Ishikawa (cell line): ENCODE measurements around the gene PHLDB2.

Experiments
- CEBPB ChIP-seq: IDR thresholded peaks from 2 replicates; pipeline ENCODE4 v1.6.1; 2012
- CREB1 ChIP-seq: IDR thresholded peaks from 2 replicates; pipeline ENCODE4 v1.6.1; 2012; ENCODE audit warnings: low read depth
- EGR1 ChIP-seq: IDR thresholded peaks from 2 replicates; pipeline ENCODE4 v1.6.1; 2012
- EP300 ChIP-seq: IDR thresholded peaks from 2 replicates; pipeline ENCODE4 v1.6.1; 2012; ENCODE audit warnings: borderline replicate concordance
- FOXM1 ChIP-seq: IDR thresholded peaks from 2 replicates; pipeline ENCODE4 v1.6.1; 2012; ENCODE audit warnings: low read depth, borderline replicate concordance
- MAX ChIP-seq: IDR thresholded peaks from 2 replicates; pipeline ENCODE4 v1.6.1; 2012
- NFIC ChIP-seq: IDR thresholded peaks from 2 replicates; pipeline ENCODE4 v1.6.1; 2012
- RAD21 ChIP-seq: IDR thresholded peaks from 2 replicates; pipeline ENCODE4 v1.6.1; 2012; ENCODE audit warnings: low read depth
- REST ChIP-seq: IDR thresholded peaks from 2 replicates; pipeline ENCODE4 v1.6.1; 2012; ENCODE audit warnings: low read depth, mild to moderate bottlenecking
- TAF1 ChIP-seq: IDR thresholded peaks from 2 replicates; pipeline ENCODE4 v1.6.1; 2012; ENCODE audit warnings: low read depth, mild to moderate bottlenecking
- TCF12 ChIP-seq: IDR thresholded peaks from 2 replicates; pipeline ENCODE4 v1.6.1; 2012; ENCODE audit warnings: low read depth
- TEAD4 ChIP-seq: IDR thresholded peaks from 2 replicates; pipeline ENCODE4 v1.6.1; 2012
- USF1 ChIP-seq: IDR thresholded peaks from 2 replicates; pipeline ENCODE4 v1.6.1; 2012
- YY1 ChIP-seq: IDR thresholded peaks from 2 replicates; pipeline ENCODE4 v1.6.1; 2012; ENCODE audit warnings: low read depth
- ZBTB7A ChIP-seq: IDR thresholded peaks from 2 replicates; pipeline ENCODE4 v1.6.1; 2012; ENCODE audit warnings: low read depth

The PHLDB2 gene

GRCh38 chr3:111921181-111921580 lies 62.1 kb downstream of the PHLDB2 start:
- TF ChIP-seq CEBPB, result no peak
- no peak for TF ChIP-seq NFIC
- no peak for TF ChIP-seq REST
- no peak for TF ChIP-seq CREB1
- TF ChIP-seq EGR1, result no peak
- no peak for TF ChIP-seq TEAD4
- TF ChIP-seq MAX, result no peak
- no peak for TF ChIP-seq YY1
- TF ChIP-seq USF1, result no peak
- TF ChIP-seq TCF12, result no peak
- no peak for TF ChIP-seq FOXM1

- TF ChIP-seq TAF1 (no peak), CEBPB (no peak), ZBTB7A (no peak), EP300 (peak; percentile 54; the same call in 1 of the 2 replicates), RAD21 (no peak), REST (peak; percentile 59; the same call in 1 of the 2 replicates), EGR1 (no peak), FOXM1 (no peak), YY1 (no peak), MAX (no peak), TCF12 (no peak), NFIC (no peak), TEAD4 (peak; percentile 44), USF1 (no peak), CREB1 (no peak)
Measured at GRCh38 chr3:111923095-111923771, 64.2 kb downstream of the PHLDB2 start.

- TF ChIP-seq REST, result no peak
- TF ChIP-seq ZBTB7A, result no peak
- TF ChIP-seq TEAD4, result no peak
- TF ChIP-seq USF1, result no peak
- no peak for TF ChIP-seq MAX
- no peak for TF ChIP-seq CEBPB
- TF ChIP-seq NFIC, result no peak
- TF ChIP-seq FOXM1, result no peak
- no peak for TF ChIP-seq CREB1
- TF ChIP-seq TAF1, result no peak
- no peak for TF ChIP-seq EP300
- TF ChIP-seq RAD21, result no peak
- TF ChIP-seq TCF12, result no peak
- TF ChIP-seq YY1, result no peak
- TF ChIP-seq EGR1, result no peak
Measured at GRCh38 chr3:111923806-111924205, 64.7 kb downstream of the PHLDB2 start.
